ENCODE results near the gene MUC16.

The MUC16 gene

DNA sequence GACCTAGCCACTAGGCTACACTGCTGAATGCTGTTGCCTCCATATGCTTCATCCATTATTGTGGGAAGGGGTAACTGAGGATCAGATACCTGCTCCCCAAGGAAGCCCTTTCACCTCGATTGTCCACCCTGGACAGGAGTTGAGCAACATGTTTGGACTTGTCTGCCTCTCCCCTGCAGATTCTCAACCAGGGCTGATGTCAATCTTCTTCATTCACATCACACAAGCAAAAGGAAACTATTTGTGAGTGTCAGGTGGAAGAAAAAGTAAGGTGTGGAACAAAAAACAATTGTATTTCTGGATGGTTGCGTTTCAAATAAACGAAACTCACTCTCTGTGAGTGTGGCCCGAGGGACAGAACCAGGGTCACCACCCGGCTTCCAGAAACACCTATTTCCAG is 29.5 kb upstream of the MUC16 start:
- in situ Hi-C loops (cut with HindIII; ENCODE audit: low sequenced_read_pairs), result no loop called here
- H3K4me3 ChIP-seq (ENCODE audit: low read depth, low read length), result no peak overlapping the region
- TF ChIP-seq, protein P1, sequence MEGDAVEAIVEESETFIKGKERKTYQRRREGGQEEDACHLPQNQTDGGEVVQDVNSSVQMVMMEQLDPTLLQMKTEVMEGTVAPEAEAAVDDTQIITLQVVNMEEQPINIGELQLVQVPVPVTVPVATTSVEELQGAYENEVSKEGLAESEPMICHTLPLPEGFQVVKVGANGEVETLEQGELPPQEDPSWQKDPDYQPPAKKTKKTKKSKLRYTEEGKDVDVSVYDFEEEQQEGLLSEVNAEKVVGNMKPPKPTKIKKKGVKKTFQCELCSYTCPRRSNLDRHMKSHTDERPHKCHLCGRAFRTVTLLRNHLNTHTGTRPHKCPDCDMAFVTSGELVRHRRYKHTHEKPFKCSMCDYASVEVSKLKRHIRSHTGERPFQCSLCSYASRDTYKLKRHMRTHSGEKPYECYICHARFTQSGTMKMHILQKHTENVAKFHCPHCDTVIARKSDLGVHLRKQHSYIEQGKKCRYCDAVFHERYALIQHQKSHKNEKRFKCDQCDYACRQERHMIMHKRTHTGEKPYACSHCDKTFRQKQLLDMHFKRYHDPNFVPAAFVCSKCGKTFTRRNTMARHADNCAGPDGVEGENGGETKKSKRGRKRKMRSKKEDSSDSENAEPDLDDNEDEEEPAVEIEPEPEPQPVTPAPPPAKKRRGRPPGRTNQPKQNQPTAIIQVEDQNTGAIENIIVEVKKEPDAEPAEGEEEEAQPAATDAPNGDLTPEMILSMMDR (IDR thresholded peaks at IDR 0.05; ENCODE audit: low read depth, low read length, missing control alignments), result no peak
- DNase-seq (ENCODE audit: low read depth), result no peak

DNA sequence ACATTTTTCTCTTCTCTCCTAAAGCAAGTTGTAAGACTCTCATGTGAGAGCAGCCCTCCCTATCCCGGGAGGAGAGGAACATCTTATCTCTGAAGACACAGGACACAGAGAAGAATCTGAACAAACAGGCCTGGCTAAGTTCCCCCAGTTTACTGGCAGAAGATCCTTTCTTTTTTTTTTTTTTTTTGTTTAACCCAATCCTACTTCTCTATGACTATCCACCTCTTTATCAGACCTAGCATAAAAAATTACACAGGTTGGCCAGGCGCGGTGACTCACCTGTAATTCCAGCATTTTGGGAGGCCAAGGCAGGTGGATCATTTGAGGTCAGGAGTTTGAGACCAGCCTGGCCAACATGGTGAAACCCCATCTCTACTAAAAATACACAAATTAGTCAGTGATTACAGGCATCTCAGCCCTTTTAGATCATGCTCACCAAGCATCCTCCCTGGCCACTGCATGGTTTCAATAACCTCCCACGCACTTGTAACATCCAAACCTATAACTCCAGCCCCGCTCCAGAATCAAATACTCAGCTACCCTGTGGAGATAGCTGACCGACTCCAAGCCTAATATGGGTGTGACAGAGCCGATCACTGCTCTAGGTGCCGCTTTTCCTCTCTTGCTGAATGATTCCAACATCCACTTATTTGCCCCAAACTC is 27.3 kb upstream of the MUC16 start:
- TF ChIP-seq, protein P1 (IDR thresholded peaks at IDR 0.05; ENCODE audit: low read depth, low read length, missing control alignments), result no peak
- no peak for DNase-seq (ENCODE audit: low read depth)
- in situ Hi-C loops (cut with HindIII; ENCODE audit: low sequenced_read_pairs), result no loop called here
- H3K4me3 ChIP-seq (ENCODE audit: low read depth, low read length), result no peak overlapping the region

DNA sequence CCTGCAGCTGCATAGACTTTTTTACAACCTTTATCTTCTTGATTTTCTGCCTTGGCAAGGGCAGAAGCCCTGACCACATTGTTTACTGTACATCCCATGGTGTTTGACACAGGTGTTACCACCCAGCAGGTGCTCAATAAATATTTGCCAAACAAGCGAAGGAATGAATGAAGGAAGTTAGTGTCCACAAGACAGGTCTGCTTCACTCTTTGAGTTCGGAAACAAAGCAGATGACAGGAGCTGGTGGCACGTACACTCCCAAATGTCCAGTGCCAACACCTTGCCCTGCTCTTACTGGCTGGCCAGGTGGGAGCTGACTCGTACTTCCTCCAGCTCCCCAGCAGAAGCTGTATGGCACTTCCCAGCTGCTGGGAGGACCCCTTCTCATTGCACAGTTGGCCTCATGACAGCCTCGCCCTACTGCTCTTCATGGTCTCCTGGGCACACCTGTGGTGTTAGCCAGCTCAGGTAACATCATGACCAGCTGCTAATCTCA is 22.0 kb upstream of the MUC16 start:
- TF ChIP-seq, protein P1 (IDR thresholded peaks at IDR 0.05; ENCODE audit: low read depth, low read length, missing control alignments), result no peak
- no peak overlapping the region for H3K4me3 ChIP-seq (ENCODE audit: low read depth, low read length)
- DNase-seq (ENCODE audit: low read depth), result no peak
- in situ Hi-C loops (cut with HindIII; ENCODE audit: low sequenced_read_pairs), result no loop called here

DNA sequence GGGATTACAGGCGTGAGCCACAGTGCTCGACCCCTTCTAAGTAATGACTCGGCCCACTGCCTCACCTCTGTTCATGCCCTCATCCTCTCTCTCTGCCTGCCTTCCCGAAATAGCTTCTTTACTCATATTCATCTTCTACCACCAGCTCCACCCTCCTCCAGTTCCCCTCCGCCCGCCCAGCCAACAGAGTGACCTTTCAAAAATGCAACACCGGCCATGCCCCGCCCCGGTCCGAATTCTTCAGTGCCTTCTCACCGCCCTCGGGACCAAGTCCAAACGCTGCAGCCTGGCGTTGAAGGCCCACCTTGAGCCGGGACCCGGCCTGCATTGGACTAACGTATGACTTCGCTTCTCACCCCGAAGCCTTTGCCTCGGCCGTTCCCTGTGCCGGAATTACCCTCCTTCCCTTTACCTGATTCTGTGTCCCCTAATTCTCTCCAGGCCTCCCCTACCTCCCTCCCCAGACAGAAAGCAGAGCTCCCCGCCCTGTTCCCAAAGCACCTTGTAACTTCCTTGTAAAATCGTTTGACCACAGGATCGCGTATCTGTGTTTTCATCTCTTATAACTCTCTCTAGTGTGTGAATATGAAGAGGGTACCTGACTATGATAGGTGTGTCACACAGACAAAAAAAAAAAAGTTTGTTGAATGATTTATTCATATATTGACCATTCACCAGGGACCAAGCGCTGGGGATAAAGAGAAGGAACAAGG is 8.1 kb upstream of the MUC16 start:
- H3K4me3 ChIP-seq (ENCODE audit: low read depth, low read length), result no peak overlapping the region
- in situ Hi-C loops (cut with HindIII; ENCODE audit: low sequenced_read_pairs), result no loop called here
- TF ChIP-seq, protein P1 (IDR thresholded peaks at IDR 0.05; ENCODE audit: low read depth, low read length, missing control alignments), result no peak
- no peak for DNase-seq (ENCODE audit: low read depth)

DNA sequence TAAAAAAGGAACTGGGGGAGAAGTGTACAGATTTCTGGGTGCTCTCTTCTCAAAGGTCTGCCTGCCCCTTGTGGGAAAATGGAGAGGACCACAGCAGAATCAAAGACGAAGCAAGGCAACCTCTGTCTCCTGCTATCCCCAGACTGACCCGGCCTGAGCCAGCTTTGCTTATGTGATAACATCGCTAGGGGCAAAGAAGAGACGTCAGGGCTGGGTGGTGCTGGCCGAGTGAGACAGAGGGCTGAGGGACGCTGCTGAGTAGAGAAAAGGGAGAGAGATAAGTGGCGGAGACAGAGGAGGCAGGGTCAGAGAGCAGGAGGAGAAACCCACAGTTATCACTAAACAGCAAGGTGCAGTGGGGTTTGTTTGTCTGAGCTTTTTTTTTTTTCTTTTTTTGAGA is 4.6 kb upstream of the MUC16 start:
- DNase-seq (ENCODE audit: low read depth), result no peak
- H3K4me3 ChIP-seq (ENCODE audit: low read depth, low read length), result no peak overlapping the region
- in situ Hi-C loops (cut with HindIII; ENCODE audit: low sequenced_read_pairs), result no loop called here
- TF ChIP-seq, protein P1 (IDR thresholded peaks at IDR 0.05; ENCODE audit: low read depth, low read length, missing control alignments), result no peak

DNA sequence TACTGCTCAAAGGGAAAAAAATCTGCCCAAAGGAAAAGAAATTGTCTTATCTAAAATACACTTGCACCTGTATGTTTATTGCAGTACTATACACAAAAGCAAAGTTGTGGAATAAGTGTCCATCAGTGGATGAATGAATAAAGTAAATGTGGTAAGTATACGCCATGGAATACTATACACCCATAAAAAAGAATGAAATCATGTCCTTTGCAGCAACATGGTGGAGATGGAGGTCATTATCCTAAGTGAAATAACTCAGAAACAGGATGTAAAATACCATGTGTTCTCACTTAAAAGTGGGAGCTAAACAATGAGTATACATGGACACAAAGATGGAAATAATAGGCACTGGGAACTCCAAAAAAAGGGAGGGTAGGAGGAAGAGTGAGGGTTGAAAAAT is 3.8 kb upstream of the MUC16 start:
- in situ Hi-C loops (cut with HindIII; ENCODE audit: low sequenced_read_pairs), result no loop called here
- TF ChIP-seq, protein P1 (IDR thresholded peaks at IDR 0.05; ENCODE audit: low read depth, low read length, missing control alignments), result no peak
- no peak for DNase-seq (ENCODE audit: low read depth)

More for the DNA sequence above, 3.8 kb upstream of the MUC16 start:
- H3K4me3 ChIP-seq (ENCODE audit: low read depth, low read length), result no peak overlapping the region

Measured in astrocyte of the cerebellum (primary cell).